C4-2B (cell line): ENCODE data around the gene WBP1L.

Experiments used
- H3K27ac ChIP-seq: fragments of 450-650 bp; 2 replicates; pipeline ENCODE4 v1.5.1; 2017
- CTCF ChIP-seq: fragments of 450-650 bp; conservative IDR thresholded peaks from 2 replicates; pipeline ENCODE4 v1.5.1; 2017; ENCODE audit warnings: mild to moderate bottlenecking
- ZFX ChIP-seq: fragments of 450-650 bp; IDR thresholded peaks from 2 replicates; pipeline ENCODE4 v1.6.1; 2017

Gene WBP1L

GRCh38 chr10:102770108-102770482 is 26.3 kb downstream of the WBP1L start:
- H3K27ac ChIP-seq = peak overlapping the region; percentile 70
- TF ChIP-seq CTCF = no peak
- no peak for TF ChIP-seq ZFX

- TF ChIP-seq ZFX (no peak), CTCF (no peak)
- peak overlapping the region; percentile 70 for H3K27ac ChIP-seq
Measured at GRCh38 chr10:102770792-102771191, 27.0 kb downstream of the WBP1L start.

- H3K27ac ChIP-seq = no peak overlapping the region; the same call in 1 of the 2 replicates
- TF ChIP-seq ZFX (no peak), CTCF (no peak)
Measured at GRCh38 chr10:102773320-102773719, 29.6 kb downstream of the WBP1L start.

GRCh38 chr10:102773986-102774385 is 30.2 kb downstream of the WBP1L start:
- H3K27ac ChIP-seq = peak overlapping the region; percentile 84
- no peak for TF ChIP-seq CTCF
- no peak for TF ChIP-seq ZFX

GRCh38 chr10:102775201-102775934 is 31.6 kb downstream of the WBP1L start:
- TF ChIP-seq ZFX = no peak
- no peak for TF ChIP-seq CTCF
- H3K27ac ChIP-seq = peak overlapping the region; percentile 84

GRCh38 chr10:102775935-102776669 is 32.4 kb downstream of the WBP1L start:
- peak overlapping the region; percentile 84 for H3K27ac ChIP-seq
- TF ChIP-seq ZFX (no peak), CTCF (no peak)

- peak overlapping the region; percentile 84 for H3K27ac ChIP-seq
- TF ChIP-seq ZFX (no peak), CTCF (no peak)
Measured at GRCh38 chr10:102776779-102777456, 33.2 kb downstream of the WBP1L start.
